HepG2 (cell line): Measurements from ENCODE around the gene TEKT2. TPM values are rescaled to one million over a fixed set of nuclear protein-coding genes. Genes with fewer than 3 reads are reported as not detected.

Source experiments
- CBFB ChIP-seq: sonication (generic); formaldehyde crosslinking; IDR thresholded peaks from 2 replicates; pipeline ENCODE4 v1.4.0; 2020; ENCODE audit warnings: missing genetic modification reagents
- CBX1 ChIP-seq: IDR thresholded peaks from one replicate; pipeline ENCODE4 v1.6.1; 2016; ENCODE audit warnings: antibody characterized with exemption, low read depth
- MLXIP ChIP-seq: sonication (generic); formaldehyde crosslinking; IDR thresholded peaks from 2 replicates; pipeline ENCODE4 v1.9.0; 2021; ENCODE audit warnings: missing genetic modification reagents, borderline replicate concordance
- MTERF4 ChIP-seq: sonication (generic); formaldehyde crosslinking; IDR thresholded peaks from 2 replicates; pipeline ENCODE4 v1.8.0; 2023; ENCODE audit warnings: mild to moderate bottlenecking, missing genetic modification reagents
- MTF2 ChIP-seq: sonication (generic); formaldehyde crosslinking; IDR thresholded peaks from 2 replicates; pipeline ENCODE4 v1.5.0; 2020; ENCODE audit warnings: missing genetic modification reagents, borderline replicate concordance
- MXD3 ChIP-seq: IDR thresholded peaks from 2 replicates; pipeline ENCODE4 v1.6.1; 2016; ENCODE audit warnings: mild to moderate bottlenecking, missing biosample characterization, missing genetic modification reagents
- PAF1 ChIP-seq: IDR thresholded peaks from 2 replicates; pipeline ENCODE4 v1.6.1; 2016; ENCODE audit warnings: missing genetic modification reagents, missing compliant biosample characterization
- PLRG1 ChIP-seq: fragments of 450-650 bp; conservative IDR thresholded peaks from 2 replicates; pipeline ENCODE4 v1.6.1; 2016
- RAD21 ChIP-seq: fragments of 450-650 bp; formaldehyde crosslinking; IDR thresholded peaks from 2 replicates; pipeline ENCODE4 v1.5.0; 2020; ENCODE audit warnings: mild to moderate bottlenecking
- SMC3 ChIP-seq: IDR thresholded peaks from 2 replicates; pipeline ENCODE4 v1.6.1; 2011; ENCODE audit warnings: low read length, improper control_type of control experiment
- SP2 ChIP-seq: sonication (generic); formaldehyde crosslinking; IDR thresholded peaks from 2 replicates; pipeline ENCODE4 v1.5.1; 2020; ENCODE audit warnings: mild to moderate bottlenecking, missing genetic modification reagents
- TBL1XR1 ChIP-seq: fragments of 150-350 bp; IDR thresholded peaks from 2 replicates; pipeline ENCODE4 v1.6.1; 2014; ENCODE audit warnings: borderline replicate concordance, low read length; ENCODE audit not compliant: partially characterized antibody
- U2AF1 ChIP-seq: fragments of 200-400 bp; formaldehyde crosslinking; optimal IDR thresholded peaks from 2 replicates; pipeline ENCODE3; 2017; ENCODE audit warnings: mild to moderate bottlenecking, low read depth, low read length
- ZBTB49 ChIP-seq: sonication (generic); formaldehyde crosslinking; IDR thresholded peaks from 2 replicates; pipeline ENCODE4 v1.4.0; 2020; ENCODE audit warnings: missing genetic modification reagents, borderline replicate concordance
- ZIK1 ChIP-seq: sonication (generic); formaldehyde crosslinking; IDR thresholded peaks from 2 replicates; pipeline ENCODE4 v1.5.0; 2020; ENCODE audit warnings: mild to moderate bottlenecking, low read depth, missing genetic modification reagents, borderline replicate concordance
- ZNF513 ChIP-seq: sonication (generic); formaldehyde crosslinking; conservative IDR thresholded peaks from 2 replicates; pipeline ENCODE4 v1.5.0; 2020; ENCODE audit warnings: missing genetic modification reagents
- ZNF547 ChIP-seq: sonication (generic); formaldehyde crosslinking; IDR thresholded peaks from 2 replicates; pipeline ENCODE4 v1.5.1; 2020; ENCODE audit warnings: mild to moderate bottlenecking, missing genetic modification reagents
- ZNF800 ChIP-seq: sonication (generic); formaldehyde crosslinking; IDR thresholded peaks from 2 replicates; pipeline ENCODE4 v1.4.0; 2020; ENCODE audit warnings: missing genetic modification reagents
- polyA plus RNA-seq, 8 experiments: library from polyadenylated mRNA; depleted of rRNA in 3 of 8; stranded (reverse) in 7 of 8; unstranded in 1 of 8; fragments of >200 nt; fragmentation: Illumina TruSeq in 4 of 8; extraction: Trizol in 4 of 8; gene quantifications; 2 replicates each; pipeline versions ENCODE4 v1.2.1 to v1.2.3, GENCODE V29; 2011 to 2016; ENCODE audit warnings: low read depth in 4 of 8, missing spikeins in 1 of 8, mixed read lengths in 1 of 8; ENCODE audit not compliant: insufficient read depth in 1 of 8
- total RNA-seq, 5 experiments: library from RNA; depleted of rRNA; stranded (reverse); fragments of >200 nt; fragmentation: Illumina TruSeq; extraction: Trizol; gene quantifications; 2 replicates each; pipeline ENCODE4 v1.2.3, GENCODE V29; 2016; ENCODE audit warnings: low read depth in 1 of 5

The TEKT2 gene
- total and polyA plus RNA-seq, 2 of the 13 experiments (the other 11 are each of a cell fraction or from before 2014, with no cell fraction given) = 0.31 to 0.38 TPM

GRCh38 chr1:36088577-36089392 is 4.9 kb downstream of the TEKT2 start, which contains the start of gene ADPRS (continued):
- TF ChIP-seq ZBTB49 (CRISPR knock-in tag) (no peak), MXD3 (peak; percentile 85), ZNF547 (peak; percentile 67; the same call in 1 of the 2 replicates), PAF1 (CRISPR knock-in tag) (no peak), MLXIP (CRISPR knock-in tag) (peak; percentile 66; the same call in 1 of the 2 replicates), MTERF4 (CRISPR knock-in tag) (peak; percentile 96), ZNF800 (no peak; the same call in 1 of the 2 replicates), SP2 (CRISPR knock-in tag) (peak; percentile 85), SMC3 (no peak; the same call in 1 of the 2 replicates), CBX1 (peak; percentile 80), MTF2 (CRISPR knock-in tag) (peak; percentile 89), ZIK1 (CRISPR knock-in tag) (peak; percentile 93; the same call in 1 of the 2 replicates), U2AF1 (peak; percentile 96), RAD21 (no peak; the same call in 1 of the 2 replicates), ZNF513 (CRISPR knock-in tag) (peak; percentile 40; the same call in 1 of the 2 replicates), PLRG1 (no peak), TBL1XR1 (peak; percentile 47), CBFB (CRISPR knock-in tag) (peak; percentile 94)
